Right cardiac atrium (tissue), 5 donors: ENCODE results near the gene GABRE. TPM values are rescaled to one million over a fixed set of nuclear protein-coding genes. Genes with fewer than 3 reads are reported as not detected.

Experiments used
- ATAC-seq, 2 donors: fragments of 200-7000 bp; cut with Tn5 transposase; one replicate each; pipeline versions ENCODE4 v1.8.0 to v1.9.1; 2020; ENCODE audit warnings: moderate library complexity in 2 of 2, mild to moderate bottlenecking in 1 of 2
- DNase-seq, 3 donors: peaks; one replicate each; pipeline ENCODE4 v3.0.0-alpha.2; 2020
- H3K27ac ChIP-seq: one replicate; pipeline ENCODE4 v1.5.1; 2013; ENCODE audit warnings: mild to moderate bottlenecking, low read length, control low read depth, moderate library complexity
- H3K27me3 ChIP-seq: one replicate; pipeline ENCODE4 v1.6.1; 2013; ENCODE audit not compliant: control insufficient read depth, insufficient read depth
- H3K4me1 ChIP-seq: one replicate; pipeline ENCODE4 v1.6.1; 2013; ENCODE audit warnings: low read length; ENCODE audit not compliant: control insufficient read depth, insufficient read depth
- H3K4me3 ChIP-seq: one replicate; pipeline ENCODE4 v1.5.1; 2013; ENCODE audit warnings: low read length, control low read depth
- H3K9me3 ChIP-seq: one replicate; pipeline ENCODE4 v1.6.1; 2013; ENCODE audit warnings: low read length; ENCODE audit not compliant: control insufficient read depth
- WGBS: extraction: QIAGEN DNeasy Blood & Tissue Kit; methylation state at CpG from one replicate; pipeline ENCODE4 v1.1.7; 2013; 5-methylcytosine and 5-hydroxymethylcytosine counted together
- intact Hi-C, 4 donors: fragments of 100-400 bp; cut with DNase I; formaldehyde crosslinking; loops; one replicate each; pipeline versions ENCODE4 v1.11.0 to v1.14.0; 2022 to 2023
- polyA plus RNA-seq: library from polyadenylated mRNA; stranded (reverse); fragments of 200-250 nt; gene quantifications from one replicate; pipeline ENCODE4 v1.2.3, GENCODE V29; 2013
- total RNA-seq, 4 donors: library from RNA; stranded (reverse); fragmentation: NEBNext Ultra II Directional; extraction: Animal tissue kit (Norgen Biotek cat#: 25700); gene quantifications; one replicate each; pipeline ENCODE4 v1.2.1, GENCODE V29; 2021
- donor health status: healthy with polysubstance abuse.
- donor health status: DM: no; HTN: yes; CAD: no.
- donor health status: DM: no; HTN: no; CAD: no.
- donor health status: DM: no; HTN: yes; CAD: no; lungs with severe emphysema.
- donor health status: DM: yes; HTN: yes; CAD: no.

Gene GABRE
- total and polyA plus RNA-seq, 5 donors = 8.8 to 15.3 (median 11.9) TPM

- intact Hi-C loops = no loop called here
- WGBS = 27% methylated on average over 3 of the region's 3 CpGs
- Histone ChIP-seq H3K27me3 (no peaks in the 10 kb centered on the region), H3K4me3 (no peak overlapping the region), H3K9me3 (no peaks in the 10 kb centered on the region), H3K27ac (no peak overlapping the region), H3K4me1 (peaks cover 4% of the 10 kb centered on the region)
- ATAC-seq (peak in 1 of 2 donors; percentile 65), DNase-seq (no peak)
Measured at GRCh38 chrX:151984328-151984727, 9.9 kb upstream of the GABRE start.

GRCh38 chrX:151983186-151983585 is 8.7 kb upstream of the GABRE start:
- Histone ChIP-seq H3K27ac (no peak overlapping the region), H3K4me1 (peaks cover 4% of the 10 kb centered on the region), H3K9me3 (no peaks in the 10 kb centered on the region), H3K4me3 (no peak overlapping the region), H3K27me3 (no peaks in the 10 kb centered on the region)
- ATAC-seq (no peak), DNase-seq (no peak)
- intact Hi-C loops = no loop called here

- intact Hi-C loops = no loop called here
- H3K4me3 ChIP-seq = no peak overlapping the region
- no peaks in the 10 kb centered on the region for H3K27me3 ChIP-seq
- H3K27ac ChIP-seq = peak overlapping the region; percentile 21
- WGBS = 28% methylated on average over 3 of the region's 3 CpGs
- peak; percentile 46 to 64 for ATAC-seq
- H3K4me1 ChIP-seq = peaks cover 4% of the 10 kb centered on the region
- DNase-seq = no peak
- H3K9me3 ChIP-seq = no peaks in the 10 kb centered on the region
Measured at GRCh38 chrX:151982222-151982621, 7.7 kb upstream of the GABRE start.

DNA sequence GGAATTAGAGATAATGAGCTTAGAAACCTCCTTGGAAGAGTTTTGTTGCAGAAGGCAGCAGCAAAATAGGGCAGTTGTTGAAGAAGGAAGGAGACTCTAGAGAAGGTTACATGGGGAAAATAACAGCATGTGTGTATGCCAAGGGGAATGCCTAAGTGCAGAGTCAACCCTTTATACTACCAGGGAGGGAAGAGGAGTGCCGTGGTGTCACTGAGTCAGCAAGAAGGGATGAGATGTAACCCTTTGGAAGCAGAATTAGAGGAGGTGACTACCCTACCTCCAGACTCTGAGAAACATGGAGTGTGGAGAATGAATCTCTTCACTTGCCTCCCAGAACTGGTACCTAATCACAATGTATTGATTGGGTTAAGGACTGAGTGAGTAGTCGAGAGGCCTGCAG is 6.7 kb upstream of the GABRE start:
- WGBS = 55% methylated on average over 2 of the region's 2 CpGs
- intact Hi-C loops = no loop called here
- H3K9me3 ChIP-seq = no peaks in the 10 kb centered on the region
- no peak overlapping the region for H3K27ac ChIP-seq
- ATAC-seq = no peak
- peaks cover 4% of the 10 kb centered on the region for H3K4me1 ChIP-seq
- H3K4me3 ChIP-seq = no peak overlapping the region
- DNase-seq = no peak
- no peaks in the 10 kb centered on the region for H3K27me3 ChIP-seq

- Histone ChIP-seq H3K9me3 (no peaks in the 10 kb centered on the region), H3K27me3 (no peaks in the 10 kb centered on the region), H3K4me1 (no peaks in the 10 kb centered on the region), H3K4me3 (no peak overlapping the region), H3K27ac (no peak overlapping the region)
- no peak for DNase-seq
- intact Hi-C loops = no loop called here
- no peak for ATAC-seq
- WGBS = 89% methylated on average over 1 of the region's 1 CpG
Measured at GRCh38 chrX:151977923-151978322, 3.4 kb upstream of the GABRE start.

GRCh38 chrX:151977009-151977408 is 2.5 kb upstream of the GABRE start:
- Histone ChIP-seq H3K4me1 (no peaks in the 10 kb centered on the region), H3K27me3 (no peaks in the 10 kb centered on the region), H3K9me3 (no peaks in the 10 kb centered on the region), H3K4me3 (no peak overlapping the region), H3K27ac (no peak overlapping the region)
- intact Hi-C loops = no loop called here
- DNase-seq (peak in 1 of 3 donors; percentile 37), ATAC-seq (peak in 1 of 2 donors; percentile 43)
- 31% methylated on average over 5 of the region's 5 CpGs for WGBS

DNA sequence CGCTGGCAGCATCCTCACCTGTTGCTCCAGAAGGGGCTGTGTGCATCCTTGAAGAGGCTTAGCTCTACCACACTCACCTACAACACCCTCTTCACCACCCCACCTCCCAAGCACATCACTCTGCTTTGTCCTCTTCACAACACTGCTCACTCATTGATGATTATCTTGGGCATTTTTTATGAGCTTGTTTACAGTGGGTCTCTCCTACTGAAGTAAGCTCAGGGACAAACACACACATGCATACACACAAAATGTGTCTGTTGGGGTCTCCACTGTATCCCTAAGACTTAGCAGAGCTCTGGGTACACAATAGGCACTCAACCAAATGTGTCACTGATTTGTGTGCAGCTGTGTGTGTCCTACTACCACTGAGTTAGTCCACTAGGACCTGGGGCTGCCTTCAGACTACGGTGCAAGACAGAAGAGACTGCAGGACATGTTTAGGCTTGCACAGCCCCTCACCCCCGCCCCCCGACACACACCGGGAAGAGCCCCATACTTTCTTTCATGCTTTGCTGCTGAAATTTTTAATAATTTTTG is 1.3 kb upstream of the GABRE start:
- ATAC-seq = no peak
- H3K9me3 ChIP-seq = no peaks in the 10 kb centered on the region
- no peaks in the 10 kb centered on the region for H3K4me1 ChIP-seq
- no peak overlapping the region for H3K27ac ChIP-seq
- WGBS = 88% methylated on average over 5 of the region's 5 CpGs
- no peaks in the 10 kb centered on the region for H3K27me3 ChIP-seq
- no peak overlapping the region for H3K4me3 ChIP-seq
- no peak for DNase-seq
- intact Hi-C loops = no loop called here

- DNase-seq = no peak
- Histone ChIP-seq H3K4me3 (no peak overlapping the region), H3K27ac (no peak overlapping the region), H3K9me3 (no peaks in the 10 kb centered on the region), H3K27me3 (no peaks in the 10 kb centered on the region), H3K4me1 (peaks cover 2% of the 10 kb centered on the region)
- 64% methylated on average over 8 of the region's 8 CpGs for WGBS
- intact Hi-C loops = no loop called here
- no peak for ATAC-seq
Measured at GRCh38 chrX:151975228-151975593, 735 bp upstream of the GABRE start.

DNA sequence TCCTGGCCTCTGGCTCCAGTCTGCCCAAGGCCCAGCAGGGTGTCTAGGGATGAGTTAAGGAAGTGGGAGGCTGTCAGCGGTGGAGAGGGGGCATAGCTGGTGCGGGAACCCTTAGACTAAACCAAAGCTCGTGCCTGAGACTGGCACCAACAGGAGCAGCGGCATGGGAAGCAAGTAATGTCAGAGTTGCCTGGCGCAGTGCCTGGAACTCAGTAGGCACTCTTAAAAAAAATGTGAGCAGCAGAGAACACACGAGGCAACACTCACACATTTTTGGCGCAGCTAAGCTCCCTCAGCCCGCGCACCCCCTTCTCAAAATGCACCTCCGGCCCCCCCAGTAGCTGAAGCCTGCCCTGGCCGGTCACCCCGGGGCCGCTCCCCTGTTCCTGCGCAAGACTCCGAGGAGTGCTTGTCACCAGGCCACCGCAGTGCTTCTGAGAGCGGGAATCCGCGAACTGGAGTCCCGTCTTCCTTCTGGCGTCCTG is 583 bp downstream of the GABRE start:
- ATAC-seq (peak in 1 of 2 donors; percentile 45), DNase-seq (peak; percentile 32 to 74 (median 65))
- H3K27me3 ChIP-seq = no peaks in the 10 kb centered on the region
- peak overlapping the region; percentile 20 for H3K27ac ChIP-seq
- intact Hi-C loops = no loop called here
- H3K4me3 ChIP-seq = peak overlapping the region; percentile 89
- H3K4me1 ChIP-seq = peaks cover 2% of the 10 kb centered on the region
- 5% methylated on average over 21 of the region's 21 CpGs for WGBS
- H3K9me3 ChIP-seq = no peaks in the 10 kb centered on the region

DNA sequence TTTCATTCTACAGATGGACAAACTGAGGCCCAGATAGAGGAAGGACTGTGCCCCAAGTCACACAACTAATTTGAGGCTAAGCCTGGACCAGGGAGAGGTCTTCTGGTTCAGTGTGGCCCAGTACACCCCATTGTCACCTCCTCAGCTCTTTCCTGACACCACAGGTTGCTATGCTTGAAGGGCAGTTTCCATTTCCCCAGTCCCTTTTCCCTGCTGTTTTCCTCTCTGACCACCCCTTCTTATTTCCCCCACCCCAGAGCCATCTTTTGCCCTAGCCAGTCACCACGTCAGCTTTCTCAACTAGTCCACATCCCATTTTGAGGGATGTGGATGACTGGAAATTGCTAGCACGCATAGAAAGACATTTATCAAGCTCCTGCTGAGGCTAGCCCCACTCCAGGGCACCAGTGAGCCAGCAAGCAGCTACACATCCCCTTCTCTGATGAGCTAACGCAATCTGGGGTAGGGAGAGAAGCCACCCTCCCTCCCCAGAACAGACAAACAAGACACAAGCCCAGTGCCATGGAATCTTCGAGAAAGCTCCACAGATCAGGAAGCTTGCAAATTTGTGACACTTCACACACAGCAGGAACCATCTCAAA is 1.3 kb downstream of the GABRE start:
- intact Hi-C loops = no loop called here
- Histone ChIP-seq H3K9me3 (no peaks in the 10 kb centered on the region), H3K27me3 (no peaks in the 10 kb centered on the region), H3K4me3 (peak overlapping the region; percentile 89), H3K4me1 (peaks cover 2% of the 10 kb centered on the region), H3K27ac (no peak overlapping the region)
- DNase-seq (no peak), ATAC-seq (no peak)
- WGBS = 50% methylated on average over 4 of the region's 4 CpGs

DNA sequence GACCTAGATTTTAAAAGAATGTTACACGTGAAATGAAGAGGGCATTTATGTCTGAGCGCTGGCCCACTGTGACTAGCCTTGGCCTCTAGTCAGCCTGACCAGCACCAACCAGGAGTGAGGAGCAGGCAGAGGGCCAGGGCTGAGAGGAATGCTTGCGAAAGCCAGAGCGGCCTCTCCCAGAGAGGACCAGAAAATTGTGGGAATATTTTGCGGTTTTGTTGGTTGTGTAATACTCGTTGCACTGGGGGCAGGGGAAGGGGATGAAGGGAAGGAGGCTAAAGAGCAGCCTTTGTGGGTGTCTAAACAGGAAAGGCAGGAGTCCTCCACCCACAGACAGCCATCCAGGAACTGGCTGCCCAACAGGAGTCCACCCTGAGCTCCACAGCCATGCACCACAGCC is 3.8 kb downstream of the GABRE start:
- peak; percentile 82 to 90 (median 85) for DNase-seq
- 46% methylated on average over 6 of the region's 6 CpGs for whole genome bisulfite sequencing

More for the DNA sequence above, 3.8 kb downstream of the GABRE start:
- H3K9me3 ChIP-seq = no peaks in the 10 kb centered on the region
- peak overlapping the region; percentile 37 for H3K27ac ChIP-seq
- H3K4me3 ChIP-seq = no peak overlapping the region
- no peaks in the 10 kb centered on the region for H3K27me3 ChIP-seq
- intact Hi-C loops = no loop called here
- ATAC-seq = peak; percentile 72 to 78
- H3K4me1 ChIP-seq = peaks cover 2% of the 10 kb centered on the region
